ENCODE measurements around the gene SYTL2. TPM values are rescaled to one million over a fixed set of nuclear protein-coding genes. Genes with fewer than 3 reads are reported as not detected.
A peak's percentile ranks its signal among the peaks of the same experiment; 100 is the strongest.

Gene SYTL2
- total and polyA plus RNA-seq, 2 experiments from 2014 or later: 3.4 to 7.2 TPM

- Mint-ChIP-seq H3K27ac (no peak overlapping the region; the same call in 1 of the 2 replicates), H3K27me3 (ENCODE audit: insufficient read depth, low read depth, poor library complexity) (peaks cover 2% of the 10 kb centered on the region), H3K36me3 (ENCODE audit: low read depth) (no peaks in the 10 kb centered on the region; the same call in 2 of the 3 replicates), H3K4me1 (peaks cover 7% of the 10 kb centered on the region; the same call in 2 of the 3 replicates), H3K4me3 (no peak overlapping the region), H3K9me3 (no peaks in the 10 kb centered on the region)
- TF ChIP-seq CREB1 (CRISPR knock-in tag; IDR thresholded peaks at IDR 0.05; ENCODE audit: low read depth): no peak
- TF ChIP-seq JUNB (IDR thresholded peaks at IDR 0.05; ENCODE audit: unreplicated experiment): no peak
- TF ChIP-seq REST (IDR thresholded peaks at IDR 0.05; ENCODE audit: unreplicated experiment): no peak
- TF ChIP-seq ZNF462 (CRISPR knock-in tag; IDR thresholded peaks at IDR 0.05): no peak
- no peak for TF ChIP-seq EZH2 (IDR thresholded peaks at IDR 0.05; ENCODE audit: low read depth, unreplicated experiment)
- TF ChIP-seq POLR2AphosphoS5 (IDR thresholded peaks at IDR 0.05; ENCODE audit: low read depth): no peak
- no peak for TF ChIP-seq ZNF331 (CRISPR knock-in tag; IDR thresholded peaks at IDR 0.05; ENCODE audit: low read depth)
- no peak for TF ChIP-seq CTCF (conservative IDR thresholded peaks at IDR 0.05; ENCODE audit: low read depth in 2 of 2)
- TF ChIP-seq EZH2phosphoT487 (IDR thresholded peaks at IDR 0.05; ENCODE audit: unreplicated experiment): no peak
- TF ChIP-seq ETS1 (IDR thresholded peaks at IDR 0.05): no peak
- TF ChIP-seq STAT1 (IDR thresholded peaks at IDR 0.05; ENCODE audit: unreplicated experiment): no peak
- no peak for TF ChIP-seq ZNF114 (CRISPR knock-in tag; IDR thresholded peaks at IDR 0.05)
- no peak for TF ChIP-seq NANOG (IDR thresholded peaks at IDR 0.05; ENCODE audit: borderline replicate concordance)
- no peaks in the 10 kb centered on the region for H3K79me2 ChIP-seq (replicated peaks; ENCODE audit: insufficient read depth)
- no peak overlapping the region for H3K4me3 ChIP-seq
- no peaks in the 10 kb centered on the region; the same call in 1 of the 2 replicates for H3K4me1 ChIP-seq (ENCODE audit: insufficient read depth)
- no peaks in the 10 kb centered on the region for H3K36me3 ChIP-seq (ENCODE audit: insufficient read depth)
- H4K20me1 ChIP-seq (replicated peaks; ENCODE audit: insufficient read depth): no peaks in the 10 kb centered on the region
- peak; percentile 21; the same call in 1 of the 3 replicates for ATAC-seq
- H3K27ac ChIP-seq (ENCODE audit: low read depth): no peak overlapping the region
- no peaks in the 10 kb centered on the region for H3F3A ChIP-seq (replicated peaks; ENCODE audit: low read depth)
- H3K9me2 ChIP-seq (ENCODE audit: insufficient read depth): no peaks in the 10 kb centered on the region
- no peak for DNase-seq (ENCODE audit: low spot score)
- H3K4me2 ChIP-seq: no peak overlapping the region
- H3K27me3 ChIP-seq (ENCODE audit: insufficient read depth): no peaks in the 10 kb centered on the region
- H2AFZ ChIP-seq: peak overlapping the region; percentile 73; the same call in 1 of the 2 replicates
Observed at GRCh38 chr11:85685125-85685819, 125.7 kb downstream of the SYTL2 start.

Data from GM23338 (cell line).